B cell (primary cell): ENCODE measurements around the gene MPP4. TPM values are rescaled to one million over a fixed set of nuclear protein-coding genes. Genes with fewer than 3 reads are reported as not detected.

Experiments used
- ATAC-seq: fragments of 200-7000 bp; cut with Tn5 transposase; one replicate; pipeline ENCODE4 v1.10.0; 2021; ENCODE audit warnings: low read depth, mild to moderate bottlenecking, moderate number of reproducible peaks, moderate library complexity
- CTCF ChIA-PET: fragments of 350-600 bp; sonication (Branson Sonifier 250); formaldehyde crosslinking; loops from one replicate; lab custom pipeline; 2021; ENCODE audit warnings: antibody characterized with exemption, inconsistent platforms; lab: Charles Lee
- POLR2A ChIA-PET: fragments of 350-600 bp; sonication (Branson Sonifier 250); formaldehyde crosslinking; loops from one replicate; lab custom pipeline; 2021; ENCODE audit warnings: antibody characterized with exemption; lab: Charles Lee
- DNase-seq: peaks from one replicate; pipeline ENCODE4 v3.0.0; 2013
- H2AFZ ChIP-seq: 2 replicates; pipeline ENCODE4 v1.6.1; 2012; ENCODE audit warnings: mild to moderate bottlenecking, low read depth, low read length; ENCODE audit not compliant: insufficient read depth, poor library complexity, severe bottlenecking
- H3K27ac ChIP-seq, 2 donors: 1 replicate in 1 of 2; 2 replicates in 1 of 2; pipeline ENCODE4 v1.5.1; 2012 to 2013; ENCODE audit warnings: low read length in 2 of 2, mild to moderate bottlenecking in 2 of 2, moderate library complexity in 1 of 2
- H3K27me3 ChIP-seq, 4 experiments: fragments of 200-600 bp in 1 of 4; sonication (generic) in 1 of 4; replicated peaks in 1 of 4; 1 replicate in 2 of 4; 2 replicates in 2 of 4; pipeline versions ENCODE4 v1.6.1 to v1.7.0; 2013 to 2016; ENCODE audit warnings: low read length in 3 of 4, mild to moderate bottlenecking in 2 of 4, mixed read lengths in 1 of 4, moderate library complexity in 1 of 4; ENCODE audit not compliant: insufficient read depth in 4 of 4, control insufficient read depth in 3 of 4; ENCODE audit errors: control extremely low read depth in 1 of 4
- H3K36me3 ChIP-seq, 2 experiments: replicated peaks in 1 of 2; 1 replicate in 1 of 2; 2 replicates in 1 of 2; pipeline versions ENCODE4 v1.6.1 to v1.7.1; 2013; ENCODE audit warnings: low read length in 1 of 2; ENCODE audit not compliant: insufficient read depth in 2 of 2, control insufficient read depth in 1 of 2; ENCODE audit errors: control extremely low read depth in 1 of 2, extremely low read depth in 1 of 2
- H3K4me1 ChIP-seq, 2 donors: fragments of 200-600 bp in 1 of 2; sonication (generic) in 1 of 2; 1 replicate in 1 of 2; 2 replicates in 1 of 2; pipeline versions ENCODE4 v1.5.1 to v1.6.1; 2013 to 2017; ENCODE audit warnings: low read length in 2 of 2; ENCODE audit not compliant: control insufficient read depth in 2 of 2, insufficient read depth in 2 of 2
- H3K4me2 ChIP-seq: replicated peaks from 2 replicates; pipeline ENCODE3; 2012; ENCODE audit warnings: mild to moderate bottlenecking, low read depth, low read length; ENCODE audit not compliant: poor library complexity, severe bottlenecking
- H3K4me3 ChIP-seq, 5 experiments: fragments of 200-600 bp in 1 of 5; sonication (generic) in 1 of 5; 1 replicate in 3 of 5; 2 replicates in 2 of 5; pipeline versions ENCODE4 v1.5.1 to v1.7.0; 2011 to 2016; ENCODE audit warnings: low read length in 4 of 5, mild to moderate bottlenecking in 4 of 5, low read depth in 2 of 5, control low read depth in 1 of 5, moderate library complexity in 1 of 5; ENCODE audit not compliant: insufficient read depth in 1 of 5; ENCODE audit errors: control extremely low read depth in 1 of 5, extremely low read depth in 1 of 5
- H3K79me2 ChIP-seq: fragments of 200-600 bp; sonication (generic); one replicate; pipeline ENCODE4 v1.6.0; 2016; ENCODE audit warnings: low read length; ENCODE audit not compliant: control insufficient read depth, insufficient read depth
- H3K9ac ChIP-seq: fragments of 200-600 bp; sonication (generic); 2 replicates; pipeline ENCODE4 v1.6.1; 2017; ENCODE audit warnings: mild to moderate bottlenecking, low read length, moderate library complexity
- H3K9me3 ChIP-seq, 3 donors: one replicate each; pipeline versions ENCODE4 v1.6.1 to v1.7.1; 2013; ENCODE audit warnings: low read length in 2 of 3; ENCODE audit not compliant: control insufficient read depth in 2 of 3, insufficient read depth in 1 of 3; ENCODE audit errors: control extremely low read depth in 1 of 3
- H4K20me1 ChIP-seq: 2 replicates; pipeline ENCODE4 v1.6.0; 2012; ENCODE audit warnings: mild to moderate bottlenecking, low read length; ENCODE audit not compliant: insufficient read depth, control insufficient read depth, poor library complexity, severe bottlenecking
- H3K27ac Mint-ChIP-seq: one replicate; pipeline ENCODE4 v1.8.0; 2021; ENCODE audit warnings: mixed read lengths
- H3K27me3 Mint-ChIP-seq: one replicate; pipeline ENCODE4 v1.8.0; 2021; ENCODE audit warnings: mixed read lengths
- H3K4me1 Mint-ChIP-seq: one replicate; pipeline ENCODE4 v1.8.0; 2021; ENCODE audit warnings: mixed read lengths
- H3K4me3 Mint-ChIP-seq: one replicate; pipeline ENCODE4 v1.8.0; 2021; ENCODE audit warnings: mixed read lengths
- H3K9me3 Mint-ChIP-seq: one replicate; pipeline ENCODE4 v1.8.0; 2022; ENCODE audit warnings: mixed read lengths; ENCODE audit not compliant: insufficient read depth
- CTCF ChIP-seq: fragments of 200-600 bp; IDR thresholded peaks from one replicate; pipeline ENCODE4 v1.8.0; 2022; ENCODE audit warnings: antibody characterized with exemption, mild to moderate bottlenecking
- EZH2 ChIP-seq: IDR thresholded peaks from 2 replicates; pipeline ENCODE4 v1.6.1; 2012; ENCODE audit warnings: borderline replicate concordance, low read depth, mild to moderate bottlenecking, moderate library complexity, low read length; ENCODE audit not compliant: insufficient read depth, poor library complexity, severe bottlenecking
- WGBS: methylation state at CpG from one replicate; pipeline ENCODE4 v1.1.5; 2013; ENCODE audit warnings: missing lambda C conversion rate; ENCODE audit not compliant: insufficient coverage; 5-methylcytosine and 5-hydroxymethylcytosine counted together
- intact Hi-C: fragments of 100-400 bp; cut with micrococcal nuclease; formaldehyde crosslinking; loops from one replicate; pipeline ENCODE4 v1.10.0; 2022
- polyA plus RNA-seq: library from polyadenylated mRNA; depleted of rRNA; stranded (reverse); fragments of >200 nt; gene quantifications from 2 replicates; pipeline ENCODE4 v1.2.3, GENCODE V29; 2012
- total RNA-seq, 2 donors: library from RNA; stranded (reverse); fragments of 120-200 nt in 1 of 2; gene quantifications; 1 replicate in 1 of 2; 2 replicates in 1 of 2; pipeline versions ENCODE4 v1.2.3 to v1.2.4, GENCODE V29; 2013 to 2022

Gene MPP4
- total and polyA plus RNA-seq, 2 donors (not counting 1 experiment from before 2014, with no cell fraction given), result not detected

GRCh38 chr2:201660293-201660895 lies 38.0 kb downstream of the MPP4 start:
- no peak overlapping the region for H3K27ac ChIP-seq
- POLR2A ChIA-PET, result no interaction called here

GRCh38 chr2:201656740-201657139 lies 41.7 kb downstream of the MPP4 start:
- Mint-ChIP-seq H3K27me3 (peaks cover 41% of the 10 kb centered on the region), H3K9me3 (no peaks in the 10 kb centered on the region), H3K4me1 (no peaks in the 10 kb centered on the region), H3K4me3 (no peak overlapping the region), H3K27ac (no peak overlapping the region)
- ATAC-seq (no peak), DNase-seq (no peak)
- intact Hi-C loops, result no loop called here
- no peaks in the 10 kb centered on the region for H3K36me3 ChIP-seq
- H3K27ac ChIP-seq, result no peak overlapping the region
- TF ChIP-seq EZH2 (no peak), CTCF (no peak)
- no peaks in the 10 kb centered on the region for H3K4me1 ChIP-seq
- H3K9ac ChIP-seq, result no peak overlapping the region
- H4K20me1 ChIP-seq, result no peaks in the 10 kb centered on the region
- POLR2A ChIA-PET, result no interaction called here
- no peak overlapping the region for H3K4me2 ChIP-seq
- H3K79me2 ChIP-seq, result no peaks in the 10 kb centered on the region
- H2AFZ ChIP-seq, result no peak overlapping the region
- CTCF ChIA-PET, result no interaction called here
- H3K4me3 ChIP-seq, result no peak overlapping the region
- WGBS, result 87% methylated on average over 5 of the region's 5 CpGs
- H3K9me3 ChIP-seq, result peaks cover 0 to 3% (median 0%) of the 10 kb centered on the region in 3 donors
- peaks cover 0 to 2% (median 0%) of the 10 kb centered on the region in 4 experiments for H3K27me3 ChIP-seq

More at GRCh38 chr2:201660293-201660895, 38.0 kb downstream of the MPP4 start:
- Histone ChIP-seq H3K4me1 (no peaks in the 10 kb centered on the region), H3K79me2 (no peaks in the 10 kb centered on the region), H3K4me3 (no peak overlapping the region), H2AFZ (no peak overlapping the region), H3K4me2 (no peak overlapping the region), H3K36me3 (no peaks in the 10 kb centered on the region), H3K9me3 (peaks cover 0 to 3% (median 0%) of the 10 kb centered on the region in 3 donors), H3K9ac (no peak overlapping the region), H3K27me3 (no peaks in the 10 kb centered on the region), H4K20me1 (no peaks in the 10 kb centered on the region)
- peaks cover 36% of the 10 kb centered on the region for H3K27me3 Mint-ChIP-seq
- TF ChIP-seq CTCF (no peak), EZH2 (no peak)
- H3K4me3 Mint-ChIP-seq, result no peak overlapping the region
- H3K27ac Mint-ChIP-seq, result no peak overlapping the region
- ATAC-seq, result no peak
- CTCF ChIA-PET, result no interaction called here
- no peak for DNase-seq
- no peaks in the 10 kb centered on the region for H3K4me1 Mint-ChIP-seq
- no peaks in the 10 kb centered on the region for H3K9me3 Mint-ChIP-seq
- intact Hi-C loops, result no loop called here
- 89% methylated on average over 4 of the region's 5 CpGs for WGBS
